Naive thymus-derived CD4-positive, alpha-beta T cell (primary cell): ENCODE results near the gene ADCK1. TPM values are rescaled to one million over a fixed set of nuclear protein-coding genes. Genes with fewer than 3 reads are reported as not detected.

Source experiments
- ATAC-seq: fragments of 150-1000 bp; cut with Tn5 transposase; 2 replicates; pipeline ENCODE4 v1.10.0; 2021; ENCODE audit warnings: mild to moderate bottlenecking, moderate library complexity
- CTCF ChIA-PET: fragments of 350-600 bp; sonication (Branson Sonifier 250); formaldehyde crosslinking; loops from one replicate; lab custom pipeline; 2021; ENCODE audit warnings: antibody characterized with exemption; lab: Charles Lee
- POLR2A ChIA-PET: fragments of 350-600 bp; sonication (Branson Sonifier 250); formaldehyde crosslinking; loops from one replicate; lab custom pipeline; 2021; ENCODE audit warnings: antibody characterized with exemption, inconsistent platforms; lab: Charles Lee
- DNase-seq, 9 donors: peaks; one replicate each; pipeline versions ENCODE4 v3.0.0 to v3.0.0-alpha.2; 2020 to 2022; ENCODE audit warnings: mixed read lengths in 1 of 9
- H3K27ac ChIP-seq: one replicate; pipeline ENCODE4 v1.7.0; 2013; ENCODE audit warnings: mild to moderate bottlenecking, low read depth, low read length, moderate library complexity
- H3K27me3 ChIP-seq, 2 donors: one replicate each; pipeline ENCODE4 v1.7.0; 2013; ENCODE audit warnings: low read length in 2 of 2, mild to moderate bottlenecking in 2 of 2, moderate library complexity in 2 of 2; ENCODE audit not compliant: control insufficient read depth in 2 of 2, insufficient read depth in 2 of 2
- H3K36me3 ChIP-seq, 3 experiments: 1 replicate in 2 of 3; 2 replicates in 1 of 3; pipeline ENCODE4 v1.7.0; 2013; ENCODE audit warnings: low read length in 3 of 3, mild to moderate bottlenecking in 3 of 3, moderate library complexity in 1 of 3; ENCODE audit not compliant: insufficient read depth in 3 of 3, control insufficient read depth in 2 of 3
- H3K4me1 ChIP-seq, 2 donors: one replicate each; pipeline ENCODE4 v1.7.0; 2013; ENCODE audit warnings: low read length in 2 of 2, mild to moderate bottlenecking in 2 of 2, moderate library complexity in 1 of 2; ENCODE audit not compliant: control insufficient read depth in 2 of 2, insufficient read depth in 2 of 2
- H3K4me3 ChIP-seq: 2 replicates; pipeline ENCODE4 v1.7.0; 2013; ENCODE audit warnings: mild to moderate bottlenecking, low read length
- H3K9me3 ChIP-seq, 3 experiments: 1 replicate in 2 of 3; 2 replicates in 1 of 3; pipeline ENCODE4 v1.7.0; 2013; ENCODE audit warnings: low read length in 3 of 3; ENCODE audit not compliant: control insufficient read depth in 2 of 3
- H3K27ac Mint-ChIP-seq, 9 donors: one replicate each; pipeline ENCODE4 v1.8.0; 2020 to 2022; ENCODE audit warnings: mixed read lengths in 9 of 9, mild to moderate bottlenecking in 8 of 9, moderate library complexity in 5 of 9, inconsistent platforms in 2 of 9
- H3K27me3 Mint-ChIP-seq, 5 donors: one replicate each; pipeline ENCODE4 v1.8.0; 2021 to 2022; ENCODE audit warnings: mixed read lengths in 5 of 5, mild to moderate bottlenecking in 1 of 5
- H3K36me3 Mint-ChIP-seq, 5 donors: one replicate each; pipeline ENCODE4 v1.8.0; 2020 to 2022; ENCODE audit warnings: mixed read lengths in 5 of 5, mild to moderate bottlenecking in 3 of 5, inconsistent platforms in 1 of 5
- H3K4me1 Mint-ChIP-seq, 7 donors: one replicate each; pipeline ENCODE4 v1.8.0; 2020 to 2022; ENCODE audit warnings: mixed read lengths in 7 of 7, mild to moderate bottlenecking in 3 of 7, inconsistent platforms in 1 of 7
- H3K4me3 Mint-ChIP-seq, 10 donors: one replicate each; pipeline ENCODE4 v1.8.0; 2020 to 2022; ENCODE audit warnings: mild to moderate bottlenecking in 10 of 10, mixed read lengths in 10 of 10, moderate library complexity in 6 of 10, inconsistent platforms in 2 of 10
- H3K9me3 Mint-ChIP-seq, 11 donors: one replicate each; pipeline ENCODE4 v1.8.0; 2020 to 2022; ENCODE audit warnings: mixed read lengths in 11 of 11, mild to moderate bottlenecking in 4 of 11, inconsistent platforms in 1 of 11, moderate library complexity in 1 of 11
- intact Hi-C, 2 donors: fragments of 100-400 bp; cut with micrococcal nuclease; formaldehyde crosslinking; loops; one replicate each; pipeline ENCODE4 v1.15.1; 2023
- polyA plus RNA-seq, 2 donors: library from polyadenylated mRNA; unstranded; fragments of 300-500 nt; fragmentation: Illumina TruSeq; gene quantifications; one replicate each; pipeline ENCODE4 v1.2.3, GENCODE V29; 2021
- total RNA-seq, 6 experiments: library from RNA in 5 of 6; stranded (reverse) in 5 of 6; gene quantifications; 1 replicate in 5 of 6; 2 replicates in 1 of 6; pipeline ENCODE4 v1.2.3 and lab custom pipeline; 2021 to 2026

The ADCK1 gene
- total and polyA plus RNA-seq, 7 experiments from 2014 or later = 4.5 to 10.6 (median 9.4) TPM

GRCh38 chr14:77865455-77865854 lies 65.5 kb downstream of the ADCK1 start:
- Mint-ChIP-seq H3K27me3 (no peaks in the 10 kb centered on the region), H3K9me3 (peaks cover 0 to 14% (median 4%) of the 10 kb centered on the region in 11 donors), H3K4me1 (peaks cover 0 to 1% (median 0%) of the 10 kb centered on the region in 7 donors), H3K4me3 (no peak overlapping the region), H3K36me3 (peaks cover 0 to 57% (median 47%) of the 10 kb centered on the region in 5 donors), H3K27ac (no peak overlapping the region)
- H3K9me3 ChIP-seq = no peaks in the 10 kb centered on the region
- no peak overlapping the region for H3K27ac ChIP-seq
- no peaks in the 10 kb centered on the region for H3K27me3 ChIP-seq
- H3K4me1 ChIP-seq = no peaks in the 10 kb centered on the region
- ChIA-PET POLR2A (no interaction called here), CTCF (no interaction called here)
- no peak for DNase-seq
- no peak for ATAC-seq
- intact Hi-C loops = no loop called here
- no peaks in the 10 kb centered on the region for H3K36me3 ChIP-seq
- H3K4me3 ChIP-seq = no peak overlapping the region

- Mint-ChIP-seq H3K9me3 (peaks cover 0 to 14% (median 4%) of the 10 kb centered on the region in 11 donors), H3K27me3 (no peaks in the 10 kb centered on the region), H3K4me3 (no peak overlapping the region), H3K27ac (no peak overlapping the region), H3K4me1 (peaks cover 0 to 1% (median 0%) of the 10 kb centered on the region in 7 donors), H3K36me3 (peaks cover 0 to 63% (median 48%) of the 10 kb centered on the region in 5 donors)
- no peak overlapping the region for H3K4me3 ChIP-seq
- intact Hi-C loops = no loop called here
- ATAC-seq (no peak), DNase-seq (no peak)
- H3K27ac ChIP-seq = no peak overlapping the region
- H3K36me3 ChIP-seq = no peaks in the 10 kb centered on the region
- H3K27me3 ChIP-seq = no peaks in the 10 kb centered on the region
- no peaks in the 10 kb centered on the region for H3K9me3 ChIP-seq
- ChIA-PET POLR2A (no interaction called here), CTCF (no interaction called here)
- no peaks in the 10 kb centered on the region for H3K4me1 ChIP-seq
Observed at GRCh38 chr14:77866932-77867331, 67.0 kb downstream of the ADCK1 start.

- no peak overlapping the region for H3K4me3 ChIP-seq
- H3K27me3 ChIP-seq = no peaks in the 10 kb centered on the region
- Mint-ChIP-seq H3K27ac (no peak overlapping the region), H3K27me3 (no peaks in the 10 kb centered on the region), H3K4me3 (no peak overlapping the region), H3K4me1 (peaks cover 0 to 1% (median 0%) of the 10 kb centered on the region in 7 donors), H3K9me3 (peaks cover 0 to 14% (median 4%) of the 10 kb centered on the region in 11 donors), H3K36me3 (peaks cover 0 to 68% (median 53%) of the 10 kb centered on the region in 5 donors)
- DNase-seq (no peak), ATAC-seq (no peak)
- H3K27ac ChIP-seq = no peak overlapping the region
- no peaks in the 10 kb centered on the region for H3K9me3 ChIP-seq
- H3K4me1 ChIP-seq = no peaks in the 10 kb centered on the region
- intact Hi-C loops = no loop called here
- CTCF ChIA-PET = no interaction called here
- no peaks in the 10 kb centered on the region for H3K36me3 ChIP-seq
- POLR2A ChIA-PET = no interaction called here
Observed at GRCh38 chr14:77867476-77867875, 67.6 kb downstream of the ADCK1 start.

GRCh38 chr14:77868552-77869285 lies 68.8 kb downstream of the ADCK1 start:
- Histone ChIP-seq H3K4me3 (no peak overlapping the region), H3K27ac (no peak overlapping the region), H3K9me3 (no peaks in the 10 kb centered on the region), H3K36me3 (no peaks in the 10 kb centered on the region), H3K27me3 (no peaks in the 10 kb centered on the region), H3K4me1 (no peaks in the 10 kb centered on the region)
- H3K36me3 Mint-ChIP-seq = peaks cover 2 to 77% (median 53%) of the 10 kb centered on the region in 5 donors
- ChIA-PET POLR2A (no interaction called here), CTCF (no interaction called here)
- H3K27me3 Mint-ChIP-seq = no peaks in the 10 kb centered on the region
- intact Hi-C loops = no loop called here
- no peak for DNase-seq
- no peak for ATAC-seq
- no peak overlapping the region for H3K4me3 Mint-ChIP-seq
- H3K4me1 Mint-ChIP-seq = peaks cover 0 to 1% (median 0%) of the 10 kb centered on the region in 7 donors
- no peak overlapping the region for H3K27ac Mint-ChIP-seq
- peaks cover 2 to 14% (median 5%) of the 10 kb centered on the region in 11 donors for H3K9me3 Mint-ChIP-seq

GRCh38 chr14:77869340-77869739 lies 69.4 kb downstream of the ADCK1 start:
- ATAC-seq (no peak), DNase-seq (no peak)
- Mint-ChIP-seq H3K9me3 (peaks cover 2 to 11% (median 5%) of the 10 kb centered on the region in 11 donors), H3K27ac (no peak overlapping the region), H3K4me1 (peaks cover 0 to 1% (median 0%) of the 10 kb centered on the region in 7 donors), H3K27me3 (no peaks in the 10 kb centered on the region), H3K36me3 (peaks cover 3 to 77% (median 54%) of the 10 kb centered on the region in 5 donors), H3K4me3 (no peak overlapping the region)
- Histone ChIP-seq H3K27me3 (no peaks in the 10 kb centered on the region), H3K36me3 (no peaks in the 10 kb centered on the region), H3K4me1 (no peaks in the 10 kb centered on the region), H3K27ac (no peak overlapping the region), H3K9me3 (no peaks in the 10 kb centered on the region), H3K4me3 (no peak overlapping the region)
- ChIA-PET CTCF (no interaction called here), POLR2A (no interaction called here)
- intact Hi-C loops = no loop called here

GRCh38 chr14:77870646-77871045 lies 70.7 kb downstream of the ADCK1 start:
- Mint-ChIP-seq H3K4me1 (peaks cover 0 to 1% (median 0%) of the 10 kb centered on the region in 7 donors), H3K9me3 (peaks cover 2 to 15% (median 2%) of the 10 kb centered on the region in 11 donors), H3K27me3 (no peaks in the 10 kb centered on the region), H3K27ac (no peak overlapping the region), H3K4me3 (no peak overlapping the region), H3K36me3 (peaks cover 3 to 80% (median 60%) of the 10 kb centered on the region in 5 donors)
- no peaks in the 10 kb centered on the region for H3K9me3 ChIP-seq
- H3K27ac ChIP-seq = no peak overlapping the region
- no peaks in the 10 kb centered on the region for H3K4me1 ChIP-seq
- no peak for ATAC-seq
- peaks cover 0 to 6% (median 0%) of the 10 kb centered on the region in 3 experiments for H3K36me3 ChIP-seq
- intact Hi-C loops = no loop called here
- ChIA-PET CTCF (no interaction called here), POLR2A (no interaction called here)
- H3K4me3 ChIP-seq = no peak overlapping the region
- no peaks in the 10 kb centered on the region for H3K27me3 ChIP-seq
- DNase-seq = no peak

GRCh38 chr14:77872152-77872551 lies 72.2 kb downstream of the ADCK1 start:
- H3K4me3 ChIP-seq = no peak overlapping the region
- H3K4me1 ChIP-seq = no peaks in the 10 kb centered on the region
- ChIA-PET POLR2A (no interaction called here), CTCF (no interaction called here)
- H3K36me3 Mint-ChIP-seq = peaks cover 4 to 83% (median 61%) of the 10 kb centered on the region in 5 donors
- peaks cover 0 to 1% (median 0%) of the 10 kb centered on the region in 7 donors for H3K4me1 Mint-ChIP-seq
- H3K4me3 Mint-ChIP-seq = peak overlapping the region in 1 of 10 donors; percentile 38
- no peaks in the 10 kb centered on the region for H3K27me3 ChIP-seq
- intact Hi-C loops = no loop called here
- no peaks in the 10 kb centered on the region for H3K27me3 Mint-ChIP-seq
- H3K27ac Mint-ChIP-seq = peak overlapping the region in 1 of 9 donors; percentile 41
- ATAC-seq = no peak
- H3K9me3 ChIP-seq = no peaks in the 10 kb centered on the region
- peaks cover 0 to 17% (median 2%) of the 10 kb centered on the region in 11 donors for H3K9me3 Mint-ChIP-seq
- no peak for DNase-seq
- H3K27ac ChIP-seq = no peak overlapping the region
- H3K36me3 ChIP-seq = peaks cover 0 to 6% (median 0%) of the 10 kb centered on the region in 3 experiments
